Inferior parietal cortex (tissue), 1 donor: ENCODE data around the gene GTF3C4.
A peak's percentile ranks its signal among the peaks of the same experiment; 100 is the strongest.

Experiments used
- DNase-seq: peaks from one replicate; pipeline ENCODE4 v3.0.0-alpha.2; 2016; ENCODE audit errors: extremely low spot score

GTF3C4 gene

GRCh38 chr9:132648283-132648682 is 22.0 kb upstream of the GTF3C4 start:
- no peak for DNase-seq

DNA sequence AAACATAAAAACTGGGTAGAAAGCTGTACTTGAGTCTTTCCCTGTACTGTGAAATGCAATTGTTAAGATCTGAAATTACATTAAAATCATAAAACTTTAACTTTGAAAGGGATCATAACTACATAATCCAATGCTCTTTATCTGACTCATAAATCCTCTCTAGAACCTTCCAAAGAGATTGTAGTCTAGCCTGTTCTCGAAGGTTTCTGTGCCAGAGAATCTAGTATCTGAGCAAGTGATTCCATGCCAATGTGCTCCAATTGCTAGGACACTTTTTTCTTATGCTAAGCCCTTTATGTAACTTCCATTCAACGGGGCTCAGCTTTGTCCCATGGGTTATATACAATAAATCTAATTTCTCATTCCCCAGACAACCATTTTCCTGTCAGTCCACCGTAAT is 21.6 kb upstream of the GTF3C4 start:
- DNase-seq: no peak

DNA sequence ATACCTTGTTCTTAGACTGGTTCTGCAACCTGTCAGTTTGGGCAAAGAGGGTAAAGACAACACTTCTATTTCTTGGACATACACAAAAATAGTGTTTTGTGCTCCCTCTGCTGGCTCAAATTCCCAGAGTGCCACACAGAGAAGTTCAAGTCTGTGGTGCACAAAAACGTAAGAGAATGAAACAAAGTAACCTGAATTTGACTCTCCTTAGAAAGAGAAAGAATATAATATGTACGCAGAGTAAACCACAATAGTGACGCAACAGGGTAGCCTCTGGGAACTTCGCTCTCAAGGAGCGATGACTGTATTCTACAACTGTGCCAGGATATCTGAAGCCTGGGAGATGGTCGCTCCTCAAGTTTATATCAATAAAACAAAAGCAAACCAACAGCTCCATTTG is 19.0 kb upstream of the GTF3C4 start:
- DNase-seq: peak; percentile 20

DNA sequence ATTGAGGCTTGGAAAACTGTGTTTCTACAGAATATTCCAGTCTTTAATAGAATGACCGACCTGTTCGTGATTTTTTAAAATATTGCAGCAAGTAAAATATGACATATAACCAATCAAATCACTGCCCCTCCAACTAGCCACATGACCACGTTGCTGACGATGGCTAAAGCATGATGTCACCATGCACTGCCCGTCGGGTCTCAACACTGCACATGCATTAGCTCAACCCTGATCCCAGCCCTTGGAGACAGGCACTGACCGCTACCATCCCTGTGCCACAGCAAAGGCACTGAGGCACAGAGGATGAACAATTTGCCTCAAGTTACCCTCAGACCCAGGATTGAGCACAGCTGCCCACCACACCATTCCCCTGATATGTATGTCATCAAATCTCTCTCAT is 14.0 kb upstream of the GTF3C4 start:
- DNase-seq: no peak

DNA sequence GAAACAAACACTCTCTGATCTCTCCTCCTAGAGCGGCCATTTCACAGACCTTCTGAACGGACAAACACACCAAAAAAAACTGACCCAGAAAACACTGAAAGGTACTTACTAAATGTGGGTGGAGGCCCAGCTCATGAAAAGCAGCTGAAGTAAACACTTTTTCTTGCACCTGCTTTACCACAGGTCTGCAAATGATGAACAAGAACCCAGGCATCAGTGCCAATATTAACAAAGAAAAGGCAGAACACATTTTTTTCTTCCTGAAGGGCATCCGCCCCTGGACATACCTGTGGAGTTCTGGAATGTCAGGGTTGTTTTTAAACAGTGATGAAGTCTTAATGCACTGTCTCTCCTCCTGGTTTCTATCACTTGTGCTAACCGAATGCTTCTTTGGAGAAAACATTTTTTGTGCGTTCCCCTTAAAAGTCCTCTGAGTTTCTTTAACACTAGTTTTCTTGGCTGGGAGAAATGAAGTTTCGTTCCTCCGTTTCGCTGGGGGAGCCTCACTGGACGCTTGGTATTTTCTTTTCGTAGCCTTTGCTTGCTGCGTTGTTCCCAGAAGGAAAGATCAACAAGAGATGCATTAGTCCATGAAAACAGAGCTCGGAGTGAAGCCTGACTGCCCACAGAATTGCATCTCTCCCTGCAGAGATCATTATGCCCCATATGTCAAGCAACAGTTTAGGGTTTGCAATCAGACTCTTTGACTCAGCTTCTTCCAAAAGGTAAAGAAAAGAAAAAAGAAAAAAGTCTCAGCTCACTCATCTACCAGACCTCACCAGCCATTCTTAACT is 7.9 kb upstream of the GTF3C4 start:
- no peak for DNase-seq

DNA sequence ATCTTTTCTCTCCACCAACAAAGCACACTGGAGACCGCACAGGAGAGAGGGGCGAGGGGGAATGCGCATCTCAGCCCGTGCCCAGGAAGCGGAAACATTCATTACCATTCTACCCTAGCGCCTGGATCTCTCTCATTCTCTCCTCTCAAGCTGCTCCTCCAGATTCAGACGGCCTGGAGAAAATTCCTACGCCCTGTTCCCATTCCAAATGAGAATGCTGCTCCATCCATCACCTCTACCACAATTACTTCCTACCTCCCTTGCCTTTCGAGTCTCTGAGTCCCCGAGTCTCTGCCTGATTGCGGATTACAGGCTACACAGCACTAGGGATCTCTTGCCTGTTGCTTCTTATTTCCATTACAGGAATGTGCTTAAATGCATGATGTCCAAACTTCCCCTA is 7.1 kb upstream of the GTF3C4 start:
- DNase-seq: no peak

- DNase-seq: no peak
Observed at GRCh38 chr9:132663851-132664250, 6.4 kb upstream of the GTF3C4 start.

GRCh38 chr9:132669319-132669697 is 956 bp upstream of the GTF3C4 start:
- DNase-seq: no peak

DNA sequence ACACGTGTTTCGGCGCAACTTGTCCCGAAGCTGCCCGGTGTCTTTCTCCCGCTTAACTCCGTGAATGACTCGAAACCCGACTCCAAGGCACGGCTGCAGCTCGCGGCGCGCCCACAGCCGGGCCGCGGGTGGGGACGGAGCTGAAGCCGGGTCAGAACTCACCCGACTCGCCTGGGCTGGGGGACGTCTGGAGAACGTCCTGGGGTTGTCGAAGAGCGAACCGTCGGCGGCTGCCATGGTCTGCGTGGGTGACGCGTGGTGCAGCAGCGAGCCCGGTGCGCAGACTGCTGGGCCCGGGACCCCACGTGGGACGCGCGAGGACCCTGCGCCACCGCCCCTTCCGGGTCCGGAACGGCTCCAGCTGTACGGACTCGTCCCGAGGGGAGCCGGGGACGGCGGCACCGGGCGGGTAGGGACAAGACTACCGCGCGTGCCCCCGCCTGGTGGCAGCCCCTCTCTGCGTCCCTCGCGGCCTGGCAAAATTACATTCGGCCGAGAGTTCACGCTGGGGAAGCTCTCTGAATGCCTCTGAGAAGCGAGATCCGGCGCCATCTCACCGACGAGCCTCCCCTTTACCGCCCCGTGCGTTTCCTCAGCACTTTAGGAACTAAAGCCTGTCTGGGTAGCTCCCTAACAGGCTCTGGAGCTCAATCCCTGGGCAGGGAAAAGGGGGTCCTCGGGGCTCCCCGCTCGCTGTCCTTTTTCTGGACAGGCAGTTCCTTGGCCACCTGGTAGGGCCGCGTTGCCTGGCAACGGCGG is 387 bp upstream of the GTF3C4 start, which contains the start of gene DDX31:
Gene DDX31, minus strand, starts transcription at position 286 of the 759 bp plus-strand sequence. Its CDS starts 49 bp downstream, at position 237.
- DNase-seq: peak; percentile 87

GRCh38 chr9:132671620-132672412 is 1.6 kb downstream of the GTF3C4 start:
- no peak for DNase-seq

- no peak for DNase-seq
Observed at GRCh38 chr9:132672413-132672690, 2.1 kb downstream of the GTF3C4 start.

DNA sequence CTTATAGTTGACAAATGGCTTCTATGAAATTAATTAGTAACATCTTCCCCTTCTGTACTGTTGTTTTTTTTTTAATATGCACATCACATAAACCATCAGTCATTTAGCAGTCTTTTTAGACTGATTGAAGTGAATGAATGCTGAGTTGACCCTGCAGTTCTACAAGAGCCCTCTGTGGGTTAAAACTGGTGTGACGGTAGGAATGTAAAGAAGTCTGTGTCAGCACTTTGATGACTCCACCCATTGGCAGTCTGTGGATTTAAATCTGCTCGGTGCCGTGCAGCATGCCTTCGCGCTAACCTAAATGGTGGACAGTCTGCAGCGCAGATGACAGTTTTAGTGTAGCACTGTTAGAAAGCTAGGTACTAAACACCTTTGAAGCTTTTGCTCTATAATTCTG is 3.1 kb downstream of the GTF3C4 start:
- DNase-seq: no peak

DNA sequence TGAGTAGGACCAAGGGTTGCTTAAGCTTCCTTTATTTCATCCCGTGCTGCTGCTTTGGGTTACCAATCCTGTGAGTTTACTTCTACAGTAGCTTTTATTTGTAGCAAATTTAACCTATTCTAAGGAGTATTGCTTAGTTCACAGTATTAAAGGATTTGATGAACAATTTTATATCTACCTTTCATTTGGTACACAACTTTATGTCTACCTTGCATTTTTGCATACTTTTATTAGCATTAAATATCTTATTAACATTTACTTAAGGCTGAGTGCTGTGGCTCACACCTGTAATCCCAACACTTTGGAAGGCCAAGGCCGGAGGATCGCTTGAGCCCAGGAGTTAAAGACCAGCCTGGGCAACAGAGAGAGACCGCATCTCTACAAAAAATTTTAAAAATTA is 4.2 kb downstream of the GTF3C4 start:
- no peak for DNase-seq

- DNase-seq: no peak
Observed at GRCh38 chr9:132677976-132678375, 7.7 kb downstream of the GTF3C4 start.

DNA sequence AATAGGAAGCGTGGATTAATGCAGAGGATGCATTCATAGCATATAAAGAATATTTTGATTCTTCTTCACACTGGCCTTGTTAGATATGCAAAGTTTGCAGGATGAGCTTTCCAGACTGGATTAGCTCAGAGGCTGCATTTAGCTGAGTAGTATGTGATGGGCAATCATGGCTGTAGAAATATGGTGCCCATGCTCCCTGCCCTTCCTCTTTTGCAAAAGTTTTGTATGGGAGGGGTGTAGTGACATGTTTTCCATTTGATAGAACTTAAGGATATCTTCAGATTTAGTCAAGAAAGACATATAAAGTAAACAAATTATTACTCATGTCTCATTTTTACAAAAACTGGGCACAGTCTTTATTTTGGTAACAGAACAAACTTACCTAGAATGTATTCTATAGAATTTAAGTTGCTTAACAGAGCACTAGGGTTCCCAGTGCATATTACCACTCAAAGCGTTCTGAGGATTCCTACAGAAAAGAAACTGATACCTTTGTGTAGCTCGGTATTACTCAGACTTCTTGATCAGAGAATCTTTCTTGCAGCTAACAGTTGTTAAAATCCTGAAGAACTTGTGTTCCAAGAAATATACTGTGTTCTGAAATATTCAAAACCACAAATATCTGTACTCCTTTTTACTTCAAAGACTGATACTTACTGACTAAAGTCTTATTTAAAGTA is 9.8 kb downstream of the GTF3C4 start:
- DNase-seq: no peak

GRCh38 chr9:132681561-132681960 is 11.3 kb downstream of the GTF3C4 start:
- no peak for DNase-seq

DNA sequence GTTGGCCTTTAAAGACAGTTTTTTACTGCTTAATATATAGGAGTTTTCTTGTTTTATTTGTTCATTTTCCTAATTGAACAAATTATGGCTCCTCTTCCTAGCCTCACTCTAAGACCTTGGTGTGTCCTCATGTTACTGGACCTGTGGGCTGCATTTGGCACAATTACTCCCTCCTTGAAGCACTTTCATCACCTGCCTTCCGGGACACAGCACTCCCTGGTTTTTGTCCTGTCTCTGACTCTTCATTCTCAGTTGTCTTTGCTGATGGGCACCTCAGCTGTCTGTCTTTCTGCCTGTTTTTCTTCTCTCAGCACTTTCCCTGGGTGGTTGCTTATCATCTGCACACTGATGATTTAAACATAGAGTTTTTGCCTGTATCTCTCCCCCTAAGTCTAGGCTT is 13.6 kb downstream of the GTF3C4 start:
- DNase-seq: no peak

GRCh38 chr9:132690696-132691095 is 20.4 kb downstream of the GTF3C4 start:
- DNase-seq: no peak

- no peak for DNase-seq
Observed at GRCh38 chr9:132694144-132694543, 23.9 kb downstream of the GTF3C4 start.

DNA sequence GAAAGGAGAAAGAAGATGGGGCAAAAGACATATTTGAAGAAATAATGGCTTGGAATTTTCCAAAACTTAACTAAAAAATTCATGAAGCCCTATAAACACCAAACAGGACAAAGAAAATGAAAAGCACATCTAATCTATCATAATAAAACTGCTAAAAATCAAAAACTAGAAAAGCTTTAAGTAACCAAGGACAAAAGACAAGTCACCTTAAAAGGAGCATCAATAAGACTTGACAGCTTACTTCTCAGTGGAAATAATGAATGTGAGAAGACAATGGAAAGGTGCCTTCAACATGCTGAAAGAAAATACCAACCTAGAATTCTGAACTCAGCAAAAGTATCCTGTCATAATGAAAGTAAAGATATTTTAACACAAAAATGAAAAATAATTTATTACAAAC is 27.0 kb downstream of the GTF3C4 start:
- DNase-seq: no peak

- DNase-seq: no peak
Observed at GRCh38 chr9:132698989-132699388, 28.7 kb downstream of the GTF3C4 start.

GRCh38 chr9:132699956-132700355 is 29.7 kb downstream of the GTF3C4 start:
- DNase-seq: no peak
